ENCODE results near the gene OR2Y1.

DNA sequence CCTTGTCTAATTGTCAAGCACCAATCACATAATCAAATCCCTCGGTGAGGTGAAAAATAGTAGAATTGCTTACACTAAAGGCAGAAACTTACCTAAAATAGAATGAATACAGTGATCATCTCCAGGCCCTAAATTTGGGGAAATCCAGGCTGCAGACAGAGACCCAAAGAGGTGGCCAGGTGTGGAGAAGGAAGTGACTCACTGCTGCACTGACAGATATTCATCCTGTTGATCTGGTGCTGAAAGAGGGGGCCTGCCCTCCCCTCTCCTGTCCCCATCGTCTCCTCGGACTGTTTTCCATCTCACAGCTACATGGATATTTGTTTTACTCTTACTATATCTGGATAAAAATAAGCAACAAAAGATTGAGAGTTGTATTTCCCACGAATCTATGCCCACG is 15.9 kb downstream of the OR2Y1 start:
- TF ChIP-seq POLR2A (IDR thresholded peaks at IDR 0.05) (no peak), POLR2AphosphoS5 (IDR thresholded peaks at IDR 0.05) (no peak)
- TF ChIP-seq, protein P1, sequence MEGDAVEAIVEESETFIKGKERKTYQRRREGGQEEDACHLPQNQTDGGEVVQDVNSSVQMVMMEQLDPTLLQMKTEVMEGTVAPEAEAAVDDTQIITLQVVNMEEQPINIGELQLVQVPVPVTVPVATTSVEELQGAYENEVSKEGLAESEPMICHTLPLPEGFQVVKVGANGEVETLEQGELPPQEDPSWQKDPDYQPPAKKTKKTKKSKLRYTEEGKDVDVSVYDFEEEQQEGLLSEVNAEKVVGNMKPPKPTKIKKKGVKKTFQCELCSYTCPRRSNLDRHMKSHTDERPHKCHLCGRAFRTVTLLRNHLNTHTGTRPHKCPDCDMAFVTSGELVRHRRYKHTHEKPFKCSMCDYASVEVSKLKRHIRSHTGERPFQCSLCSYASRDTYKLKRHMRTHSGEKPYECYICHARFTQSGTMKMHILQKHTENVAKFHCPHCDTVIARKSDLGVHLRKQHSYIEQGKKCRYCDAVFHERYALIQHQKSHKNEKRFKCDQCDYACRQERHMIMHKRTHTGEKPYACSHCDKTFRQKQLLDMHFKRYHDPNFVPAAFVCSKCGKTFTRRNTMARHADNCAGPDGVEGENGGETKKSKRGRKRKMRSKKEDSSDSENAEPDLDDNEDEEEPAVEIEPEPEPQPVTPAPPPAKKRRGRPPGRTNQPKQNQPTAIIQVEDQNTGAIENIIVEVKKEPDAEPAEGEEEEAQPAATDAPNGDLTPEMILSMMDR (IDR thresholded peaks at IDR 0.05 in 8 of 11, conservative IDR thresholded peaks at IDR 0.05 in 3 of 11), result no peak

Measured in spleen (tissue), 7 donors.